WTC11 (cell line): Measurements from ENCODE around the gene CDSN.

Source experiments
- AR ChIP-seq: fragments of 250-450 bp; sonication (Bioruptor Pico); IDR thresholded peaks from 2 replicates; pipeline ENCODE4 v1.9.0; 2021; ENCODE audit warnings: mild to moderate bottlenecking
- ATF1 ChIP-seq: sonication (generic); formaldehyde crosslinking; IDR thresholded peaks from 2 replicates; pipeline ENCODE4 v1.8.1; 2023; ENCODE audit warnings: mild to moderate bottlenecking, moderate library complexity, missing genetic modification reagents
- ATF6 ChIP-seq: sonication (generic); formaldehyde crosslinking; IDR thresholded peaks from 2 replicates; pipeline ENCODE4 v1.8.1; 2023; ENCODE audit warnings: mild to moderate bottlenecking, missing genetic modification reagents
- CTCF ChIP-seq: fragments of 200-600 bp; IDR thresholded peaks from 2 replicates; pipeline ENCODE4 v1.8.0; 2022; ENCODE audit warnings: antibody characterized with exemption
- FOXK1 ChIP-seq: sonication (generic); formaldehyde crosslinking; IDR thresholded peaks from 2 replicates; pipeline ENCODE4 v1.8.0; 2022; ENCODE audit warnings: mild to moderate bottlenecking, moderate library complexity, missing genetic modification reagents
- MAX ChIP-seq: sonication (generic); formaldehyde crosslinking; IDR thresholded peaks from 2 replicates; pipeline ENCODE4 v1.8.0; 2022; ENCODE audit warnings: mild to moderate bottlenecking, missing genetic modification reagents
- USF1 ChIP-seq: sonication (generic); formaldehyde crosslinking; IDR thresholded peaks from 2 replicates; pipeline ENCODE4 v1.8.0; 2022; ENCODE audit warnings: mild to moderate bottlenecking, missing genetic modification reagents
- ZNF425 ChIP-seq: fragments of 250-450 bp; sonication (Bioruptor Pico); conservative IDR thresholded peaks from 2 replicates; pipeline ENCODE4 v1.9.0; 2021; ENCODE audit warnings: mild to moderate bottlenecking

- TF ChIP-seq USF1 (CRISPR knock-in tag) (no peak), MAX (CRISPR knock-in tag) (no peak), AR (CRISPR knock-in tag) (no peak), CTCF (no peak), ATF1 (no peak), FOXK1 (CRISPR knock-in tag) (no peak), ZNF425 (no peak), ATF6 (CRISPR knock-in tag) (no peak)
Measured at GRCh38 chr6:31116661-31117385, 3.4 kb downstream of the CDSN start.
